PFSK-1 (cell line): ENCODE results near the gene FN1.

Experiments used
- FOXP2 ChIP-seq: optimal IDR thresholded peaks from 2 replicates; pipeline ENCODE3; 2011; ENCODE audit warnings: borderline replicate concordance, control low read depth, inconsistent platforms; ENCODE audit not compliant: insufficient read depth; ENCODE audit errors: extremely low read length, extremely low read depth
- POLR2AphosphoS5 ChIP-seq: IDR thresholded peaks from 2 replicates; pipeline ENCODE4 v1.6.1; 2012; ENCODE audit warnings: low read depth, mild to moderate bottlenecking, control low read depth, low read length, moderate library complexity
- REST ChIP-seq, 2 experiments: IDR thresholded peaks; 2 replicates each; pipeline versions ENCODE4 v1.6.1 to v1.8.0; 2011 to 2012; ENCODE audit warnings: low read depth in 2 of 2, low read length in 2 of 2, control low read depth in 1 of 2, inconsistent platforms in 1 of 2, mild to moderate bottlenecking in 1 of 2, moderate library complexity in 1 of 2; ENCODE audit not compliant: insufficient read depth in 1 of 2
- SIN3A ChIP-seq: IDR thresholded peaks from 2 replicates; pipeline ENCODE4 v1.6.1; 2012; ENCODE audit warnings: mild to moderate bottlenecking, low read length, moderate library complexity, borderline replicate concordance; ENCODE audit not compliant: insufficient read depth
- TAF1 ChIP-seq: IDR thresholded peaks from 2 replicates; pipeline ENCODE4 v1.6.1; 2012; ENCODE audit warnings: low read length, control low read depth, borderline replicate concordance; ENCODE audit not compliant: insufficient read depth

Gene FN1

GRCh38 chr2:215439404-215439803, 3.5 kb upstream of the FN1 start:
- TF ChIP-seq SIN3A (no peak), TAF1 (no peak), POLR2AphosphoS5 (no peak), REST (IDR thresholded peaks at IDR 0.05; ENCODE audit: insufficient read depth in 1 of 2, low read depth in 2 of 2, low read length in 2 of 2) (no peak), FOXP2 (no peak)

- TF ChIP-seq TAF1 (no peak), POLR2AphosphoS5 (no peak), REST (IDR thresholded peaks at IDR 0.05; ENCODE audit: insufficient read depth in 1 of 2, low read depth in 2 of 2, low read length in 2 of 2) (no peak), FOXP2 (no peak), SIN3A (no peak)
Measured at GRCh38 chr2:215437614-215438013, 1.7 kb upstream of the FN1 start.

DNA sequence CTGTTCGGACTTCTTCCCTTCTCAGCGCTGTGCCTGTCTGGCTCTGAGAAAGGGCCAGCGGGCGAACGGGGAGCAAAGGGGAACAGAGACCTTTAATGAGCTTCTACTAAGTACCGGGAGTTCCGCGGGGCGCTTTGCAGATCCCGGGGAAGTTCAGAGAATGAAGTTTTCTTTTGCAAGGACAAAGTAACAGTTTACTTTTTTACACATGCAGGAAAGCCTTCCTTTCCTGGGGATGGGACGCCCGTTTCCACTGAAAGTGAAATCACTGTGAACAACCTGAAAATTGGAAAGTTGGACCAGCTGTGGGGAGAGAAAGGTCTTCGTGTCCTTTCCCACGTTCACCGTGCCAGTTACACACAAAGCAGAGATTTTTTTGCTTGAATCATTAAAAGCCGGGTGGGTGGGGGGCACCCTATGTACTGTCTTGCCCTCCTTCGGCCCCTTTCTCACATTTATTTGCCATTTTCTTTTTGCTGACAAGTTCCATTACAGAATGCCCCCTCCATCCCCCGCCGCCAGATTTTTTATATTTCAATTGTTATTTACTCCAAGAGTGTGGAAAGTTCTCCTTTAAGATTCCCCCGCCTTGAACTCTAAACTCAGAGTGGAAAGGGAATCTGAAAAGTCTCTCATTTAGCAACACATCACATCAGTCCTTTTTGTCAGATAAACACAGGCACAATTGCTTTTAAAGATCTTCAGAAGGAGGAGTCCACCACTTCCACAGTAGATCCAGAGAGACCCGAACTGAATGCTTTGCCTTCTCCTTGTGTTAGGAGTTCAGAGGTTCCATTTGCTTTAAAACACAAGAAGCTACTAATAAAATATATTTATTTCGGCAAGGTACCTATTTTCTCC, 1.1 kb upstream of the FN1 start:
- TF ChIP-seq POLR2AphosphoS5 (no peak), SIN3A (no peak), FOXP2 (no peak), TAF1 (no peak), REST (IDR thresholded peaks at IDR 0.05; ENCODE audit: insufficient read depth in 1 of 2, low read depth in 2 of 2, low read length in 2 of 2) (no peak)

DNA sequence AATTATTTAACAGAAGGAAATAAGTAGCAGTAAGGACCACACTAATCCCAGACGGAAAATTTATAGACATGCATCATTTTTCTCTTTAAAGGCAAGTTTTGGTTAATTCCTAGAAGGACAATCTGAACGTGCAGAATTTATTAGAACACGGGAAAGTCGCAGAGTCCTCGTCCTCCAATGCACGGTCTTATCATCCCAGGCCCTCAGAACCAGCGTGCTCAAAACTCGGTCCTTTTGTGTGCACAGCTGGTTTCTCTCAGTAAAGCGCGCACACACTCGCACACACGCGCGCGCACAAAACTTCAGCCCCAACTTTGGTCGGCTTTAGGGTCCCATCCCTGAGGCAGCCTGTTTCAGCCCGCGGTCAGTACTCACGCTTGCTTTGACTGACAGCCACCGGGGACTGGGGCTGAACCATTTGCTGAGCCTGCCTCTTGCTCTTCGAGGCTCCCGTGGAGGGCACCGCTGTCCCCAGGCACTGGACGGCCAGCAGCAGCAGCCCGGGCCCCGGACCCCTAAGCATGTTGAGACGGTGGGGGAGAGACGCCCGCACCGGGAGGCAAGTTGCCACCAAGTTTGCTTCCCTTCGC, 493 bp downstream of the FN1 start:
- TF ChIP-seq REST (IDR thresholded peaks at IDR 0.05; ENCODE audit: insufficient read depth in 1 of 2, low read depth in 2 of 2, low read length in 2 of 2) (no peak), SIN3A (no peak), TAF1 (no peak), POLR2AphosphoS5 (no peak), FOXP2 (no peak)
